DMS114 treated with DMSO at 0.1 percent for 48 hours (cell line): ENCODE results near the gene PTPN1.
"Not testable (repeated sequence)": the region's sequence is repeated elsewhere in the genome, so short reads cannot be mapped to it uniquely, and the experiment has no call there.

Experiments
- DNase-seq: peaks from one replicate; lab custom pipeline; 2025; ENCODE audit not compliant: unreplicated experiment; lab: John Stamatoyannopoulos, UW

PTPN1 gene

GRCh38 chr20:50527068-50527605, 17.0 kb downstream of the PTPN1 start:
- no peak for DNase-seq

- no peak for DNase-seq
Measured at GRCh38 chr20:50528129-50528528, 17.9 kb downstream of the PTPN1 start.

- no peak for DNase-seq
Measured at GRCh38 chr20:50528804-50529351, 18.7 kb downstream of the PTPN1 start.

GRCh38 chr20:50532221-50532620, 22.0 kb downstream of the PTPN1 start:
- no peak for DNase-seq

- no peak for DNase-seq
Measured at GRCh38 chr20:50533061-50533460, 22.9 kb downstream of the PTPN1 start.

GRCh38 chr20:50533464-50533863, 23.3 kb downstream of the PTPN1 start:
- DNase-seq = no peak

GRCh38 chr20:50534567-50534966, 24.4 kb downstream of the PTPN1 start:
- no peak for DNase-seq

- no peak for DNase-seq
Measured at GRCh38 chr20:50535162-50535561, 25.0 kb downstream of the PTPN1 start.

- no peak for DNase-seq
Measured at GRCh38 chr20:50536333-50536732, 26.1 kb downstream of the PTPN1 start.

GRCh38 chr20:50537546-50538201, 27.5 kb downstream of the PTPN1 start:
- DNase-seq = no peak

GRCh38 chr20:50538276-50538675, 28.1 kb downstream of the PTPN1 start:
- DNase-seq = no peak

GRCh38 chr20:50539798-50540197, 29.6 kb downstream of the PTPN1 start:
- not testable (repeated sequence) for DNase-seq

GRCh38 chr20:50540620-50541605, 30.7 kb downstream of the PTPN1 start:
- no peak for DNase-seq

- DNase-seq = no peak
Measured at GRCh38 chr20:50541606-50542041, 31.4 kb downstream of the PTPN1 start.

GRCh38 chr20:50543326-50543725, 33.1 kb downstream of the PTPN1 start:
- DNase-seq = no peak

GRCh38 chr20:50545126-50545525, 34.9 kb downstream of the PTPN1 start:
- DNase-seq = no peak

- DNase-seq = no peak
Measured at GRCh38 chr20:50546729-50547314, 36.6 kb downstream of the PTPN1 start.

GRCh38 chr20:50547964-50548363, 37.8 kb downstream of the PTPN1 start:
- DNase-seq = no peak

GRCh38 chr20:50548396-50548795, 38.2 kb downstream of the PTPN1 start:
- no peak for DNase-seq

GRCh38 chr20:50550531-50550930, 40.3 kb downstream of the PTPN1 start:
- no peak for DNase-seq

GRCh38 chr20:50551288-50551687, 41.1 kb downstream of the PTPN1 start:
- DNase-seq = no peak
